Measurements from ENCODE around the gene VPS52.

VPS52 gene

DNA sequence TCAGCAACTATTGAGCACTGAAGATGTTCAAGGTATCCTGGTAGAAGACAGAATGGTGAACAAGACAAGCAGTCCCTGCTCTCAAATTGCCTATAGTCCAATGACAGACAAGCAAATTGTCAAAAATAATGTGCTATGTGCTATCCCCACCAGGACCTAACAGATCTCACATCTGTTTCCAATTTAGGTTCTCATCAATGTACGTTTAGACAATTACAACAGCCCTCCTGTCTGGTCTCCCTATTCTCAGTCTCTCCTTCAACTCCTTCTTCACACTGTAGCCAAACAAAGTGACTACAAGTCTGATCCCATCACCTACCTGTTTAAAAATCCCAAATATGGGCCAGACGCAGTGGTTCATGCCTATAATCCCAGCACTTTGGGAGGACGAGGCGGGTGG lies 34.7 kb upstream of the VPS52 start:
- no peak overlapping the region for H3K27ac ChIP-seq (replicated peaks)
- TF ChIP-seq, protein P1, sequence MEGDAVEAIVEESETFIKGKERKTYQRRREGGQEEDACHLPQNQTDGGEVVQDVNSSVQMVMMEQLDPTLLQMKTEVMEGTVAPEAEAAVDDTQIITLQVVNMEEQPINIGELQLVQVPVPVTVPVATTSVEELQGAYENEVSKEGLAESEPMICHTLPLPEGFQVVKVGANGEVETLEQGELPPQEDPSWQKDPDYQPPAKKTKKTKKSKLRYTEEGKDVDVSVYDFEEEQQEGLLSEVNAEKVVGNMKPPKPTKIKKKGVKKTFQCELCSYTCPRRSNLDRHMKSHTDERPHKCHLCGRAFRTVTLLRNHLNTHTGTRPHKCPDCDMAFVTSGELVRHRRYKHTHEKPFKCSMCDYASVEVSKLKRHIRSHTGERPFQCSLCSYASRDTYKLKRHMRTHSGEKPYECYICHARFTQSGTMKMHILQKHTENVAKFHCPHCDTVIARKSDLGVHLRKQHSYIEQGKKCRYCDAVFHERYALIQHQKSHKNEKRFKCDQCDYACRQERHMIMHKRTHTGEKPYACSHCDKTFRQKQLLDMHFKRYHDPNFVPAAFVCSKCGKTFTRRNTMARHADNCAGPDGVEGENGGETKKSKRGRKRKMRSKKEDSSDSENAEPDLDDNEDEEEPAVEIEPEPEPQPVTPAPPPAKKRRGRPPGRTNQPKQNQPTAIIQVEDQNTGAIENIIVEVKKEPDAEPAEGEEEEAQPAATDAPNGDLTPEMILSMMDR (IDR thresholded peaks at IDR 0.05; ENCODE audit: insufficient read depth, low read length): no peak
- TF ChIP-seq, protein P2, sequence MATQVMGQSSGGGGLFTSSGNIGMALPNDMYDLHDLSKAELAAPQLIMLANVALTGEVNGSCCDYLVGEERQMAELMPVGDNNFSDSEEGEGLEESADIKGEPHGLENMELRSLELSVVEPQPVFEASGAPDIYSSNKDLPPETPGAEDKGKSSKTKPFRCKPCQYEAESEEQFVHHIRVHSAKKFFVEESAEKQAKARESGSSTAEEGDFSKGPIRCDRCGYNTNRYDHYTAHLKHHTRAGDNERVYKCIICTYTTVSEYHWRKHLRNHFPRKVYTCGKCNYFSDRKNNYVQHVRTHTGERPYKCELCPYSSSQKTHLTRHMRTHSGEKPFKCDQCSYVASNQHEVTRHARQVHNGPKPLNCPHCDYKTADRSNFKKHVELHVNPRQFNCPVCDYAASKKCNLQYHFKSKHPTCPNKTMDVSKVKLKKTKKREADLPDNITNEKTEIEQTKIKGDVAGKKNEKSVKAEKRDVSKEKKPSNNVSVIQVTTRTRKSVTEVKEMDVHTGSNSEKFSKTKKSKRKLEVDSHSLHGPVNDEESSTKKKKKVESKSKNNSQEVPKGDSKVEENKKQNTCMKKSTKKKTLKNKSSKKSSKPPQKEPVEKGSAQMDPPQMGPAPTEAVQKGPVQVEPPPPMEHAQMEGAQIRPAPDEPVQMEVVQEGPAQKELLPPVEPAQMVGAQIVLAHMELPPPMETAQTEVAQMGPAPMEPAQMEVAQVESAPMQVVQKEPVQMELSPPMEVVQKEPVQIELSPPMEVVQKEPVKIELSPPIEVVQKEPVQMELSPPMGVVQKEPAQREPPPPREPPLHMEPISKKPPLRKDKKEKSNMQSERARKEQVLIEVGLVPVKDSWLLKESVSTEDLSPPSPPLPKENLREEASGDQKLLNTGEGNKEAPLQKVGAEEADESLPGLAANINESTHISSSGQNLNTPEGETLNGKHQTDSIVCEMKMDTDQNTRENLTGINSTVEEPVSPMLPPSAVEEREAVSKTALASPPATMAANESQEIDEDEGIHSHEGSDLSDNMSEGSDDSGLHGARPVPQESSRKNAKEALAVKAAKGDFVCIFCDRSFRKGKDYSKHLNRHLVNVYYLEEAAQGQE (IDR thresholded peaks at IDR 0.05; ENCODE audit: insufficient replicate concordance, low read depth): no peak
- no peak for TF ChIP-seq SPI1 (IDR thresholded peaks at IDR 0.05; ENCODE audit: borderline replicate concordance, low read depth)
- H3K4me3 ChIP-seq (replicated peaks; ENCODE audit: insufficient read depth, low read length): no peak overlapping the region
- DNase-seq (ENCODE audit: low read depth in 1 of 2, low spot score in 1 of 2): no peak
- H3K27me3 ChIP-seq (ENCODE audit: insufficient read depth, poor library complexity, severe bottlenecking): no peaks in the 10 kb centered on the region

DNA sequence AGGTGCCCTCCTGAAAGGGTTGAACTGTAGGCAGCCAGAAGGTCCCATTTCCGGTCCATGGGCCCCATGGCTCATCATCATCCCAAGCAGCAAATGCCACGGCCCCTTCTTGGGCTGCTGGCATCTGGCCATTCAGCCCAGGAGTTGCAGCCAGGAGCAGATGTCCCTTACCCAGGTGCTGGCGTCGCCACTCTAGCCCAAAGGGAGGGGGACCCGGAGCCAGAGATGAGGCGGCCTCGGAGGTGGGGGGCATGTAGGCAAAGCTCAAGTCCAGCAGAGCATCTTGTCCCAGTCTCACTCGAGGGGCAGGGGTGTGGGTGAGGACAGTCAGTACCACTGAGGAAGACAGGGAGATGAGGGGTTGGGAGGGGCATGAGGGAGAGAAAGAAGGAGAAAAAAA lies 33.4 kb upstream of the VPS52 start:
- Histone ChIP-seq H3K4me3 (replicated peaks; ENCODE audit: insufficient read depth, low read length) (no peak overlapping the region), H3K27me3 (ENCODE audit: insufficient read depth, poor library complexity, severe bottlenecking) (no peaks in the 10 kb centered on the region), H3K27ac (replicated peaks) (no peak overlapping the region)
- no peak for DNase-seq (ENCODE audit: low read depth in 1 of 2, low spot score in 1 of 2)
- TF ChIP-seq SPI1 (IDR thresholded peaks at IDR 0.05; ENCODE audit: borderline replicate concordance, low read depth): no peak
- no peak for TF ChIP-seq POLR2AphosphoS5 (IDR thresholded peaks at IDR 0.05; ENCODE audit: low read depth)
- TF ChIP-seq, protein P1 (IDR thresholded peaks at IDR 0.05; ENCODE audit: insufficient read depth, low read length): no peak
- TF ChIP-seq, protein P2 (IDR thresholded peaks at IDR 0.05; ENCODE audit: insufficient replicate concordance, low read depth): no peak
- TF ChIP-seq GABPA (IDR thresholded peaks at IDR 0.05; ENCODE audit: low read depth): no peak

DNA sequence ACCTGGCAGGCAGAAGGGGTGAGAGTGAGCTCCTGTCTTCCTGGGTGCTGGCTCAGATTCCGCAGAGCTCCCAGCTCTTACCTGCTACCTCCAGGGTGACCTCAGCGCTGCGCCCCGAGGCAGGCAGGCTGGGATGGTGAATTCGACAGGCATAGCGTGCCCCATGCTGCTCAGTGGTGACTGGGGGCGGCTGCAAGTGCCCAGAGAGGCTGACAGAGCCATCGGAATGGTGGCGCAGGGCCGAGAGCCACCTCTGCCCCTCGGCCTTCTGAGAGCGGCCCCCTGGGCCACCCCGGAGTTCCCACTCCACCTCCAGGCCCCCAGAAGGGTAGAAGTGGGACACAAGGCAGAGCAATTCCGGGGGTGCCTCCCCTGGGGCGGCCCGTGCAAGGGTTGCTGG lies 32.5 kb upstream of the VPS52 start:
- H3K27ac ChIP-seq (replicated peaks): no peak overlapping the region
- no peak for TF ChIP-seq SPI1 (IDR thresholded peaks at IDR 0.05; ENCODE audit: borderline replicate concordance, low read depth)
- TF ChIP-seq, protein P2 (IDR thresholded peaks at IDR 0.05; ENCODE audit: insufficient replicate concordance, low read depth): no peak
- TF ChIP-seq, protein P1 (IDR thresholded peaks at IDR 0.05; ENCODE audit: insufficient read depth, low read length): no peak
- TF ChIP-seq POLR2AphosphoS5 (IDR thresholded peaks at IDR 0.05; ENCODE audit: low read depth): no peak
- no peak for TF ChIP-seq GABPA (IDR thresholded peaks at IDR 0.05; ENCODE audit: low read depth)
- H3K27me3 ChIP-seq (ENCODE audit: insufficient read depth, poor library complexity, severe bottlenecking): no peaks in the 10 kb centered on the region
- no peak for DNase-seq (ENCODE audit: low read depth in 1 of 2, low spot score in 1 of 2)
- no peak overlapping the region for H3K4me3 ChIP-seq (replicated peaks; ENCODE audit: insufficient read depth, low read length)

Measured in HL-60 (cell line).